HG03442 (cell line): ENCODE measurements around the gene INO80E.

Experiments
- ATAC-seq: cut with Tn5 transposase; IDR thresholded peaks from one replicate; pipeline ENCODE4 v1.9.1; 2021; ENCODE audit warnings: mild to moderate bottlenecking, moderate library complexity; ENCODE audit not compliant: unreplicated experiment

The INO80E gene

GRCh38 chr16:29975134-29975538, 20.9 kb upstream of the INO80E start:
- ATAC-seq: no peak

GRCh38 chr16:29975811-29976511, 20.1 kb upstream of the INO80E start:
- ATAC-seq: no peak

GRCh38 chr16:29977063-29977825, 18.8 kb upstream of the INO80E start:
- ATAC-seq: no peak

GRCh38 chr16:29978081-29978480, 18.0 kb upstream of the INO80E start:
- ATAC-seq: no peak

GRCh38 chr16:29978564-29979270, 17.3 kb upstream of the INO80E start:
- no peak for ATAC-seq

- no peak for ATAC-seq
Measured at GRCh38 chr16:29982560-29983419, 13.3 kb upstream of the INO80E start.

- ATAC-seq: no peak
Measured at GRCh38 chr16:29983420-29984136, 12.5 kb upstream of the INO80E start.

GRCh38 chr16:29984137-29984763, 11.8 kb upstream of the INO80E start:
- no peak for ATAC-seq

GRCh38 chr16:29984764-29985147, 11.3 kb upstream of the INO80E start:
- ATAC-seq: no peak

- no peak for ATAC-seq
Measured at GRCh38 chr16:29985271-29985811, 10.7 kb upstream of the INO80E start.

GRCh38 chr16:29986231-29986630, 9.8 kb upstream of the INO80E start:
- no peak for ATAC-seq

- ATAC-seq: no peak
Measured at GRCh38 chr16:29986931-29987330, 9.1 kb upstream of the INO80E start.

- no peak for ATAC-seq
Measured at GRCh38 chr16:29987371-29988085, 8.5 kb upstream of the INO80E start.

GRCh38 chr16:29988346-29989075, 7.5 kb upstream of the INO80E start:
- no peak for ATAC-seq

- no peak for ATAC-seq
Measured at GRCh38 chr16:29989111-29989858, 6.8 kb upstream of the INO80E start.

GRCh38 chr16:29990034-29990433, 6.0 kb upstream of the INO80E start:
- no peak for ATAC-seq

GRCh38 chr16:29990883-29991570, 5.0 kb upstream of the INO80E start:
- no peak for ATAC-seq
